ENCODE results near the gene ANKRD37. TPM values are rescaled to one million over a fixed set of nuclear protein-coding genes. Genes with fewer than 3 reads are reported as not detected.

ANKRD37 gene
- total RNA-seq, 1 donor from 2014 or later, result 16.3 TPM

DNA sequence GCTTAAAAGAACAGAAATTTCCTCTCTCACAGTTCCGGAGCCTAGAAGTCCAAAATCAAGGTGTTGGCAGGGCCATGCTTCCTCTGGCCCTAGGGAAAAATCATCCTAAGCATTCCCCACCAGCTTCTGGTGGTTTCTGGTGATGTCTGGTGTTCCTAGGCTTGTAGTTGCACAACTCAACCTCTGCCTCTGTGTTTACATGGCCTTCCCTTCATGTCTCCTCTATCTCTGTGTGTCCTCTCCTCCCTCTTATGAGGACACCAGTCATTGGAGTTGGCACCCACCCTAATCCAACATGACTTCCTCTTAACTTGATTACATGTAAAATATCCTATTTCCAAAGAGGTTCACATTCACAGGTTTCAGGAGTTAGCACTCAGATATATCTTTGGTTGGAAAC lies 16.3 kb upstream of the ANKRD37 start:
- no peaks in the 10 kb centered on the region for H3K36me3 ChIP-seq
- no peaks in the 10 kb centered on the region for H3F3A ChIP-seq (ENCODE audit: low read depth)
- H3K4me1 ChIP-seq, result peaks cover 7% of the 10 kb centered on the region
- TF ChIP-seq EZH2 (IDR thresholded peaks at IDR 0.05), result no peak
- TF ChIP-seq, protein P1, sequence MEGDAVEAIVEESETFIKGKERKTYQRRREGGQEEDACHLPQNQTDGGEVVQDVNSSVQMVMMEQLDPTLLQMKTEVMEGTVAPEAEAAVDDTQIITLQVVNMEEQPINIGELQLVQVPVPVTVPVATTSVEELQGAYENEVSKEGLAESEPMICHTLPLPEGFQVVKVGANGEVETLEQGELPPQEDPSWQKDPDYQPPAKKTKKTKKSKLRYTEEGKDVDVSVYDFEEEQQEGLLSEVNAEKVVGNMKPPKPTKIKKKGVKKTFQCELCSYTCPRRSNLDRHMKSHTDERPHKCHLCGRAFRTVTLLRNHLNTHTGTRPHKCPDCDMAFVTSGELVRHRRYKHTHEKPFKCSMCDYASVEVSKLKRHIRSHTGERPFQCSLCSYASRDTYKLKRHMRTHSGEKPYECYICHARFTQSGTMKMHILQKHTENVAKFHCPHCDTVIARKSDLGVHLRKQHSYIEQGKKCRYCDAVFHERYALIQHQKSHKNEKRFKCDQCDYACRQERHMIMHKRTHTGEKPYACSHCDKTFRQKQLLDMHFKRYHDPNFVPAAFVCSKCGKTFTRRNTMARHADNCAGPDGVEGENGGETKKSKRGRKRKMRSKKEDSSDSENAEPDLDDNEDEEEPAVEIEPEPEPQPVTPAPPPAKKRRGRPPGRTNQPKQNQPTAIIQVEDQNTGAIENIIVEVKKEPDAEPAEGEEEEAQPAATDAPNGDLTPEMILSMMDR (IDR thresholded peaks at IDR 0.05), result no peak
- no peak for TF ChIP-seq EZH2phosphoT487 (IDR thresholded peaks at IDR 0.05)
- no peak overlapping the region for H3K27ac Mint-ChIP-seq
- H3K4me2 ChIP-seq, result no peak overlapping the region
- H3K36me3 Mint-ChIP-seq, result peaks cover 14% of the 10 kb centered on the region
- no peak overlapping the region for H3K4me3 ChIP-seq
- H3K27me3 Mint-ChIP-seq (ENCODE audit: insufficient read depth, low read depth), result peaks cover 4% of the 10 kb centered on the region
- H3K9me3 ChIP-seq (ENCODE audit: low read depth), result peaks cover 6% of the 10 kb centered on the region
- no peak overlapping the region for H3K4me3 Mint-ChIP-seq
- no peak overlapping the region for H3K27ac ChIP-seq
- H3K79me2 ChIP-seq (ENCODE audit: low read depth), result no peaks in the 10 kb centered on the region
- peaks cover 10% of the 10 kb centered on the region for H3K9me3 Mint-ChIP-seq
- no peak overlapping the region for H3K9ac ChIP-seq
- no peak for DNase-seq (ENCODE audit: low spot score)
- no peaks in the 10 kb centered on the region for H4K20me1 ChIP-seq (ENCODE audit: low read depth)
- no peak overlapping the region for H2AFZ ChIP-seq (replicated peaks)
- no peaks in the 10 kb centered on the region for H3K4me1 Mint-ChIP-seq
- H3K27me3 ChIP-seq, result no peaks in the 10 kb centered on the region

GRCh38 chr4:185381288-185382196 lies 15.1 kb upstream of the ANKRD37 start:
- Mint-ChIP-seq H3K4me3 (no peak overlapping the region), H3K36me3 (peaks cover 10% of the 10 kb centered on the region), H3K27me3 (ENCODE audit: insufficient read depth, low read depth) (peaks cover 5% of the 10 kb centered on the region), H3K4me1 (no peaks in the 10 kb centered on the region), H3K9me3 (peaks cover 10% of the 10 kb centered on the region), H3K27ac (no peak overlapping the region)
- H4K20me1 ChIP-seq (ENCODE audit: low read depth), result no peaks in the 10 kb centered on the region
- no peak for DNase-seq (ENCODE audit: low spot score)
- no peak overlapping the region for H2AFZ ChIP-seq (replicated peaks)
- no peak overlapping the region for H3K4me3 ChIP-seq
- H3F3A ChIP-seq (ENCODE audit: low read depth), result no peaks in the 10 kb centered on the region
- H3K27me3 ChIP-seq, result no peaks in the 10 kb centered on the region
- TF ChIP-seq EZH2 (IDR thresholded peaks at IDR 0.05) (no peak), EZH2phosphoT487 (IDR thresholded peaks at IDR 0.05) (no peak)
- TF ChIP-seq, protein P1 (IDR thresholded peaks at IDR 0.05), result no peak
- H3K9me3 ChIP-seq (ENCODE audit: low read depth), result peaks cover 6% of the 10 kb centered on the region
- no peak overlapping the region for H3K4me2 ChIP-seq
- peaks cover 7% of the 10 kb centered on the region for H3K4me1 ChIP-seq
- no peak overlapping the region for H3K27ac ChIP-seq
- H3K9ac ChIP-seq, result no peak overlapping the region
- H3K36me3 ChIP-seq, result no peaks in the 10 kb centered on the region
- H3K79me2 ChIP-seq (ENCODE audit: low read depth), result no peaks in the 10 kb centered on the region

GRCh38 chr4:185382754-185383153 lies 13.9 kb upstream of the ANKRD37 start:
- H3K27me3 Mint-ChIP-seq (ENCODE audit: insufficient read depth, low read depth), result peaks cover 9% of the 10 kb centered on the region
- H3K36me3 Mint-ChIP-seq, result peaks cover 9% of the 10 kb centered on the region
- peaks cover 7% of the 10 kb centered on the region for H3K4me1 ChIP-seq
- no peaks in the 10 kb centered on the region for H3K27me3 ChIP-seq
- H4K20me1 ChIP-seq (ENCODE audit: low read depth), result no peaks in the 10 kb centered on the region
- peaks cover 6% of the 10 kb centered on the region for H3K9me3 ChIP-seq (ENCODE audit: low read depth)
- H3K4me3 ChIP-seq, result no peak overlapping the region
- H3K4me1 Mint-ChIP-seq, result no peaks in the 10 kb centered on the region
- H3K36me3 ChIP-seq, result no peaks in the 10 kb centered on the region
- no peak overlapping the region for H3K4me2 ChIP-seq
- TF ChIP-seq EZH2phosphoT487 (IDR thresholded peaks at IDR 0.05) (no peak), EZH2 (IDR thresholded peaks at IDR 0.05) (no peak)
- TF ChIP-seq, protein P1 (IDR thresholded peaks at IDR 0.05), result no peak
- no peaks in the 10 kb centered on the region for H3F3A ChIP-seq (ENCODE audit: low read depth)
- no peak overlapping the region for H3K27ac ChIP-seq
- no peaks in the 10 kb centered on the region for H3K79me2 ChIP-seq (ENCODE audit: low read depth)
- no peak overlapping the region for H2AFZ ChIP-seq (replicated peaks)
- H3K4me3 Mint-ChIP-seq, result no peak overlapping the region
- no peak overlapping the region for H3K9ac ChIP-seq
- H3K27ac Mint-ChIP-seq, result no peak overlapping the region
- H3K9me3 Mint-ChIP-seq, result peaks cover 10% of the 10 kb centered on the region
- DNase-seq (ENCODE audit: low spot score), result no peak

Data from neural progenitor cell (in vitro differentiated cells).